ENCODE data around the gene AGMO. TPM values are rescaled to one million over a fixed set of nuclear protein-coding genes. Genes with fewer than 3 reads are reported as not detected.
"Not testable (repeated sequence)": the region's sequence is repeated elsewhere in the genome, so short reads cannot be mapped to it uniquely, and the experiment has no call there.

AGMO gene
- total RNA-seq, 1 experiment from 2014 or later: not detected

DNA sequence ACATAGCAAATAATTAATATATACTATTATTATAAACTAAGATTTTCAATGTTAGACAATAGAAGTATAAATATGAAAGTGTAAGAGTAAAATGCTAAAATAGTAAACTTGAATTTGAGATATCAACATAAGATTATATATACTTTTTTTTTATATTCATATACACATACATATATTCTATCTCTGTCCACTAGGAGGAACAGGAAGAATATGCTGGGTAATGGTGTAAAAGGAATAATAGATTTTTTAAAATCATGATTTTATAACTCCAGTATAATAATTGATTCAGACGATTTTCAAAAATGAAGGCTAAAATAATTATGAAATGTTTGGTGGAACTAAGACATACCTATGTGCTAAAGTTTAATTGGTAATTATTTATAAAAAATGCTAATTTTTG, 37.7 kb downstream of the AGMO start:
- Histone ChIP-seq H3K79me2 (ENCODE audit: insufficient read depth, low read length) (no peaks in the 10 kb centered on the region), H3K9ac (ENCODE audit: low read length) (no peak overlapping the region), H2AFZ (ENCODE audit: low read depth, low read length, poor library complexity, severe bottlenecking) (no peak overlapping the region), H3K4me3 (replicated peaks in 1 of 2; ENCODE audit: low read depth in 1 of 2, low read length in 2 of 2) (no peak overlapping the region), H3K4me2 (ENCODE audit: low read length) (no peak overlapping the region), H3K9me3 (ENCODE audit: control insufficient read depth in 1 of 2, insufficient read depth in 1 of 2, low read depth in 1 of 2, low read length in 2 of 2) (no peaks in the 10 kb centered on the region), H4K20me1 (ENCODE audit: insufficient read depth) (no peaks in the 10 kb centered on the region; the same call in 1 of the 2 replicates), H3K27me3 (ENCODE audit: insufficient read depth, low read length) (no peaks in the 10 kb centered on the region), H3K27ac (ENCODE audit: low read depth, low read length) (no peak overlapping the region), H3K36me3 (ENCODE audit: control insufficient read depth in 1 of 2, insufficient read depth in 2 of 2, low read length in 2 of 2) (no peaks in the 10 kb centered on the region), H3K9me2 (ENCODE audit: insufficient read depth) (no peaks in the 10 kb centered on the region), H3K4me1 (ENCODE audit: control insufficient read depth in 1 of 2, insufficient read depth in 2 of 2, low read length in 2 of 2) (no peaks in the 10 kb centered on the region)
- DNase-seq (ENCODE audit: low read depth, low spot score) (no peak), ATAC-seq (no peak)
- intact Hi-C loops (cut with micrococcal nuclease): no loop called here
- no TSS peak for BruUV-seq (replicated peaks)
- ChIA-PET POLR2A (no interaction called here), RAD21 (ENCODE audit: low non-redundant PET in 1 of 2, low total read pairs in 2 of 2, uncharacterized antibody in 2 of 2, unreplicated experiment in 2 of 2) (no interaction called here), CTCF (no interaction called here)
- TF ChIP-seq, protein P1, sequence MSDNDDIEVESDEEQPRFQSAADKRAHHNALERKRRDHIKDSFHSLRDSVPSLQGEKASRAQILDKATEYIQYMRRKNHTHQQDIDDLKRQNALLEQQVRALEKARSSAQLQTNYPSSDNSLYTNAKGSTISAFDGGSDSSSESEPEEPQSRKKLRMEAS (IDR thresholded peaks at IDR 0.05): no peak
- TF ChIP-seq, protein P2, sequence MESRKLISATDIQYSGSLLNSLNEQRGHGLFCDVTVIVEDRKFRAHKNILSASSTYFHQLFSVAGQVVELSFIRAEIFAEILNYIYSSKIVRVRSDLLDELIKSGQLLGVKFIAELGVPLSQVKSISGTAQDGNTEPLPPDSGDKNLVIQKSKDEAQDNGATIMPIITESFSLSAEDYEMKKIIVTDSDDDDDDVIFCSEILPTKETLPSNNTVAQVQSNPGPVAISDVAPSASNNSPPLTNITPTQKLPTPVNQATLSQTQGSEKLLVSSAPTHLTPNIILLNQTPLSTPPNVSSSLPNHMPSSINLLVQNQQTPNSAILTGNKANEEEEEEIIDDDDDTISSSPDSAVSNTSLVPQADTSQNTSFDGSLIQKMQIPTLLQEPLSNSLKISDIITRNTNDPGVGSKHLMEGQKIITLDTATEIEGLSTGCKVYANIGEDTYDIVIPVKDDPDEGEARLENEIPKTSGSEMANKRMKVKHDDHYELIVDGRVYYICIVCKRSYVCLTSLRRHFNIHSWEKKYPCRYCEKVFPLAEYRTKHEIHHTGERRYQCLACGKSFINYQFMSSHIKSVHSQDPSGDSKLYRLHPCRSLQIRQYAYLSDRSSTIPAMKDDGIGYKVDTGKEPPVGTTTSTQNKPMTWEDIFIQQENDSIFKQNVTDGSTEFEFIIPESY (IDR thresholded peaks at IDR 0.05; ENCODE audit: extremely low read depth, insufficient replicate concordance, low read length): no peak
- TF ChIP-seq CEBPB (IDR thresholded peaks at IDR 0.05; ENCODE audit: low read depth) (no peak), EZH2phosphoT487 (IDR thresholded peaks at IDR 0.05; ENCODE audit: borderline replicate concordance) (no peak), CBX3 (IDR thresholded peaks at IDR 0.05; ENCODE audit: low read depth) (no peak), POLR2A (IDR thresholded peaks at IDR 0.05; ENCODE audit: borderline replicate concordance, extremely low read depth, insufficient read depth, insufficient read length) (no peak), TCF7L2 (IDR thresholded peaks at IDR 0.05; ENCODE audit: borderline replicate concordance, extremely low read depth, insufficient read depth, insufficient read length) (no peak)

DNA sequence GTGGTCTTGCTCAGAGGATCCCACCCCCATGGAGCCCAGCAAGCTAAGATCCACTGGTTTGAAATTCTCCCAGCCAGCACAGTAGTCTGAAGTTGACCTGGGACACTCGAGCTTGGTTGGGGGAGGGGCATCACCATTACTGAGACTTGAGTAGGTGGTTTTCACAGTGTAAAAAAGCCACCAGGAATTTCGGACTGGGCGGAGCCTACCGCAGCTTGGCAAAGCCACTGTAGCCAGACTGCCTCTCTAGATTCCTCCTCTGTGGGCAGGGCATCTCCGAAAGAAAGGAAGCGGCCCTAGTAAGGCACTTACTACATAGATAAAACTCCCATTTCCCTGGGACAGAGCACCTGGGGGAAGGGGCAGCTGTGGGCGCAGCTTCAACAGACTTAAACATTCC, 44.0 kb downstream of the AGMO start:
- RAD21 ChIA-PET (ENCODE audit: low non-redundant PET in 1 of 2, low total read pairs in 2 of 2, uncharacterized antibody in 2 of 2, unreplicated experiment in 2 of 2); DNase-seq (ENCODE audit: low read depth, low spot score); H3K4me1 ChIP-seq (ENCODE audit: control insufficient read depth in 1 of 2, insufficient read depth in 2 of 2, low read length in 2 of 2); H3K27me3 ChIP-seq (ENCODE audit: insufficient read depth, low read length); H2AFZ ChIP-seq (ENCODE audit: low read depth, low read length, poor library complexity, severe bottlenecking); CTCF ChIA-PET; H3K4me2 ChIP-seq (ENCODE audit: low read length); H3K79me2 ChIP-seq (ENCODE audit: insufficient read depth, low read length); H3K9ac ChIP-seq (ENCODE audit: low read length); intact Hi-C loops (cut with micrococcal nuclease); H3K36me3 ChIP-seq (ENCODE audit: control insufficient read depth in 1 of 2, insufficient read depth in 2 of 2, low read length in 2 of 2); ATAC-seq; POLR2A ChIA-PET; H4K20me1 ChIP-seq (ENCODE audit: insufficient read depth); H3K27ac ChIP-seq (ENCODE audit: low read depth, low read length); H3K4me3 ChIP-seq (replicated peaks in 1 of 2; ENCODE audit: low read depth in 1 of 2, low read length in 2 of 2); BruUV-seq (replicated peaks); H3K9me3 ChIP-seq (ENCODE audit: control insufficient read depth in 1 of 2, insufficient read depth in 1 of 2, low read depth in 1 of 2, low read length in 2 of 2); H3K9me2 ChIP-seq (ENCODE audit: insufficient read depth): not testable (repeated sequence)
